ENCODE measurements around the gene UTP20.

UTP20 gene

DNA sequence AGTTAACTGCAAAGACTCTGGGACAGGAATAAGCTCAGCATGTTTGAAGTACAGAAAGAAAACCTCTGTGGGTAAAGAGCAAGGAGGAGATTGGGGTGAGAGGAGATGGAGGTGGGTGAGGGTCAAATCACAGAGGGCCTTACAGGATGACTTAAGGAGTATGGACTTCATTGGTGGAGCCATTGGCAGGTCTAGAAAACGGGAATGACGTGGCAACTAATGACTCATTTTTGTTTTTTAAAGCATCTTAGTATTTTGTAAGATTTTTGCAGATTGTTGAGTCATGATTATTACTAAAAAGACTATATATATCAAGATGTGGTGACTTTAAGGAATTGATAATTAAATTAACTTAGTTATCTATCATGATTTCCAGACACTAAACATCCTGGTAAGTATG is 18.5 kb downstream of the UTP20 start:
- H3K27ac ChIP-seq = no peak overlapping the region
- TF ChIP-seq ZFX (IDR thresholded peaks at IDR 0.05; ENCODE audit: borderline replicate concordance) = no peak
- TF ChIP-seq, protein P1, sequence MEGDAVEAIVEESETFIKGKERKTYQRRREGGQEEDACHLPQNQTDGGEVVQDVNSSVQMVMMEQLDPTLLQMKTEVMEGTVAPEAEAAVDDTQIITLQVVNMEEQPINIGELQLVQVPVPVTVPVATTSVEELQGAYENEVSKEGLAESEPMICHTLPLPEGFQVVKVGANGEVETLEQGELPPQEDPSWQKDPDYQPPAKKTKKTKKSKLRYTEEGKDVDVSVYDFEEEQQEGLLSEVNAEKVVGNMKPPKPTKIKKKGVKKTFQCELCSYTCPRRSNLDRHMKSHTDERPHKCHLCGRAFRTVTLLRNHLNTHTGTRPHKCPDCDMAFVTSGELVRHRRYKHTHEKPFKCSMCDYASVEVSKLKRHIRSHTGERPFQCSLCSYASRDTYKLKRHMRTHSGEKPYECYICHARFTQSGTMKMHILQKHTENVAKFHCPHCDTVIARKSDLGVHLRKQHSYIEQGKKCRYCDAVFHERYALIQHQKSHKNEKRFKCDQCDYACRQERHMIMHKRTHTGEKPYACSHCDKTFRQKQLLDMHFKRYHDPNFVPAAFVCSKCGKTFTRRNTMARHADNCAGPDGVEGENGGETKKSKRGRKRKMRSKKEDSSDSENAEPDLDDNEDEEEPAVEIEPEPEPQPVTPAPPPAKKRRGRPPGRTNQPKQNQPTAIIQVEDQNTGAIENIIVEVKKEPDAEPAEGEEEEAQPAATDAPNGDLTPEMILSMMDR (IDR thresholded peaks at IDR 0.05) = no peak

DNA sequence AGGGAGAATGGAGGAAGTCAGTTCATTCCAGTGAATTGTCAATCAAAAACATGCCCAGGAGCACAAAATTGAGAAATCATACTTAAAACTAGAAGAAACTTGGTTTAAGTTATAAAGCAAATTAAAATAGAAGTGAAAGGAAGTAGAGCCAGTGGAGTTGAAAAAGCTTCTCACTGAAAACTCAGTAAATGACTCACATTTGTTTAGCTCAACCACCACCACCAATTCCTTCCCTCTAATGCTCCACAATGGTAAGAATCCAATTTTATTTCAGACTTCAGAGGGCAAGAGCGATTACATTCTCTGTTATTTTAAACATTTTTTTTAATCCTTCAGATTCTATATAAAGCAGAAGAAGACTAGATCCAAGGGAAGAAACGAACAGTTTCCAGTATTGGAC is 19.4 kb downstream of the UTP20 start:
- TF ChIP-seq, protein P1 (IDR thresholded peaks at IDR 0.05) = no peak
- TF ChIP-seq ZFX (IDR thresholded peaks at IDR 0.05; ENCODE audit: borderline replicate concordance) = no peak
- H3K27ac ChIP-seq = no peak overlapping the region

DNA sequence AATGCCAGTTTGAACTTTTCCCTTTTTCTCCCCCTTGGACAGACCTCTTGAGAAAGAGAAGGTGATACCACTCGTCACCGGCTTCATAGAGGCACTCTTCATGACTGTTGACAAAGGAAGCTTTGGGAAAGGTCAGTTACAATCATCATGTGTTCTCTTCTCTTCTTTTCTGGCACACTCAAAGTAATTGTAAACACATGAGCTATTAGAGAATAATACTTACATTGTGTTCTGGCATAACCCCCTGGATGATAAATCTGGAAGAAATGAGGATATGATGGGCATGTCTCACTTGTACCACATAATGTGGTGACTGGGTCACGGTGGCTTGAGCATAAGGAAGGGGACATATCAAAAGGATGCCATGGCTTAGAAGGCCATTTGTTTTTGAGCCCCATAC is 20.0 kb downstream of the UTP20 start:
- no peak overlapping the region for H3K27ac ChIP-seq
- TF ChIP-seq ZFX (IDR thresholded peaks at IDR 0.05; ENCODE audit: borderline replicate concordance) = no peak
- TF ChIP-seq, protein P1 (IDR thresholded peaks at IDR 0.05) = no peak

DNA sequence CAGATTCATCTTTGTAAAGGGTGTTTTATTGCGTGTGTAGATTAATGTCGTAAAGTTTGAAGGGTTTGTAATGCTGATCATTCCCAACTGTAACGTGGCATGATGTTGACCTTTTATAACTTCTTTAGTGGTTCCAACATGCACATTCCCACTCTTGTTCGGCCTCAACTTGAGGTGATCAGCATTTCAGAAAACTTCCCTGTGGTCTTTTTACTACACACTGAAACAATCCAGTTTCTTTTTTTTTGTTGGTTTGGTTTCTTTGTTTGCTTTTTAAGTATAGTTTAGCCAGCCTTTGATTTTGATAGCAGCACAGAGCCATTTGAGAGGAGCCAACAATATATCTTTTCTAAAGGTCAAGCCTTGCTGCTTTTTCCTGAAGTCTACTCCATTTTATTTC is 22.8 kb downstream of the UTP20 start:
- H3K27ac ChIP-seq = no peak overlapping the region
- TF ChIP-seq, protein P1 (IDR thresholded peaks at IDR 0.05) = no peak
- no peak for TF ChIP-seq ZFX (IDR thresholded peaks at IDR 0.05; ENCODE audit: borderline replicate concordance)

DNA sequence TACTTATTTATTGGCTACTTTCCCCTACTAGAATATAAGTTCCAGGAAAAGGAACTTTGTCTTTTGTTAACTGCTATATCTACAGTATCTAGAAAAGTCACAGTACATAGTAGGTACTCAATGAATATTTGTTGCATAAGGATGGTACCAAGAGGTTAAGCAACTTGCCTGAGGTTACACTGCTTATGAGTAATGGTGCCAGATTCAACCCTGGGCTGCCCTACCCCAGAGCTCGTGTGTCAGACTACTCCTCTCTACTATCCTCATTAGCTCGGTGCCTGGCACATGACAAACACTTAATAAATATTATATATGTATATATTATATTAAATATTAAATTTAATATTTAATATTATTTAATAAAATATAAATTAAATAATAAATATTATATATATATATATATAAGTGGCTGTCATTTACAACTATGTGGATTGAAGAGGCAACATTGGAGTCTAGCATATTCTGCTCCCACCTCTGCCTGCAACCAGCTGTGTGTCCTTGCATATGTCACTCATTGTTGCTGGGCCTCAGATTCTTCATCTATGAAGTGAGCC is 25.4 kb downstream of the UTP20 start:
- TF ChIP-seq ZFX (IDR thresholded peaks at IDR 0.05; ENCODE audit: borderline replicate concordance) = no peak
- TF ChIP-seq, protein P1 (IDR thresholded peaks at IDR 0.05) = no peak
- no peak overlapping the region for H3K27ac ChIP-seq

DNA sequence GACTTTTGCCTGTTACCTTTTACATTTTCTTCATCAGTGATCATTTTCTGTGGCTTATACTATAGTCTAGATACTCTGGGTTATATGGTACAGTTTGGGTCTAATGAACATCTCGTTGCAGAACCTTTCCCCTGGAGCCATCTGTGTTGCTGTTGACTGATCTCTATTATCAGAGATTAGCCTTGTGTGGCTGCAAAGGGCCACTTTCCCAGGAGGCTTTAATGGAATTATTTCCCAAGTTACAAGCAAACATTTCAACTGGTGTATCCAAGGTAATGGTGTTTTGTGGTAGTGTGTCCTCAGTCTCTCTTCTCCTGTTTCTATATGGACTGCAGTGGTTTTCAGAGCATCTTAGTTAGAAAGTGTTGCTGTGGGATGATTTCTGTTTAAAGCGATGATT is 25.9 kb downstream of the UTP20 start:
- TF ChIP-seq, protein P1 (IDR thresholded peaks at IDR 0.05) = no peak
- no peak for TF ChIP-seq ZFX (IDR thresholded peaks at IDR 0.05; ENCODE audit: borderline replicate concordance)
- no peak overlapping the region for H3K27ac ChIP-seq

DNA sequence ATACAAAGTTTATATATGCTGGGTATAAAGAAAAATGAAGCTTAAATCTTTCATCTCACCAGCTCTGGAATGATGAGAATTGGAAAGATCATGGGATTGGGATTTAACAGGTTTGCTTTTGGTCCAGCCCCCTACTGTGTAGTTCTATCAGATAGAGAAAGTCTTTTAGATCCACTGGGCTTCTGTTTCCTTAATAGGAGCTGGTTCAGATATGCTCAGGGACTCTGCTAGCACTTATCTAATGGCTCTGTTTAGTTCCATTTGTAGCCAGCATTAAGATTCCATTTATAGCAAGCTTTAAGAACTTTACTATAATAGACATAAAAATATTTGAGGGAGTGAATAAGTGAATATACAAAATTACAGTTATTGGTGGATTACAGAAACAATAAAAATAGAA is 42.6 kb downstream of the UTP20 start:
- no peak overlapping the region for H3K27ac ChIP-seq
- TF ChIP-seq, protein P1 (IDR thresholded peaks at IDR 0.05) = no peak
- no peak for TF ChIP-seq ZFX (IDR thresholded peaks at IDR 0.05; ENCODE audit: borderline replicate concordance)
